Measurements from ENCODE around the gene SKAP2. TPM values are rescaled to one million over a fixed set of nuclear protein-coding genes. Genes with fewer than 3 reads are reported as not detected.

The SKAP2 gene
- total and polyA plus RNA-seq, 7 experiments from 2014 or later = 2.7 to 31.4 (median 3.1) TPM

DNA sequence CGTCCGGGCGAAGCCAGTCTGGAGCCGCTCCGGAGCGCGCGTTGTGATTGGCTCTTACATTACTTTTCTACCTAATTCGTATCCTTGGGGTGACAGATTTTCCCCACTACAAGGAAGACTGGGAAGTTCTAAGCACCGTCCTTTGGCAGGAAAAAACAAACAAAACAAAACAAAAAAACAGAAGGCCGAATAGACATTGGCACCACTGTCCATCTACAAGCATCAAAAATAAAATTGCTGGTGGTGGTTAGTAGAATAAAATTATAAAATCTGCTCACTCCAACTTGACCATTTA lies 651 bp upstream of the SKAP2 start:
- H3K9me3 ChIP-seq (ENCODE audit: control insufficient read depth in 2 of 3, low read length in 3 of 3) = no peaks in the 10 kb centered on the region
- ATAC-seq (peak; percentile 40), DNase-seq (peak in 1 of 9 donors; percentile 13)
- H3K4me3 ChIP-seq (ENCODE audit: low read length) = peak overlapping the region; percentile 88
- peaks cover 0 to 6% (median 4%) of the 10 kb centered on the region in 5 donors for H3K36me3 Mint-ChIP-seq
- peaks cover 5 to 24% (median 19%) of the 10 kb centered on the region in 7 donors for H3K4me1 Mint-ChIP-seq
- peaks cover 0 to 9% of the 10 kb centered on the region in 2 donors for H3K27me3 ChIP-seq (ENCODE audit: control insufficient read depth in 2 of 2, insufficient read depth in 2 of 2, low read length in 2 of 2)
- H3K9me3 Mint-ChIP-seq = peaks cover 0 to 11% (median 4%) of the 10 kb centered on the region in 11 donors
- ChIA-PET CTCF (no interaction called here), POLR2A (no interaction called here)
- peaks cover 49 to 74% (median 54%) of the 10 kb centered on the region in 5 donors for H3K27me3 Mint-ChIP-seq
- H3K4me1 ChIP-seq (ENCODE audit: control insufficient read depth in 2 of 2, insufficient read depth in 2 of 2, low read length in 2 of 2) = peaks cover 0 to 4% of the 10 kb centered on the region in 2 donors
- H3K36me3 ChIP-seq (ENCODE audit: control insufficient read depth in 2 of 3, insufficient read depth in 3 of 3, low read length in 3 of 3) = no peaks in the 10 kb centered on the region
- intact Hi-C loops (cut with micrococcal nuclease) = loop anchor here (2.0 to 10.0 kb wide), 5 partner anchors 232 to 1310 kb away; partner anchors contain the start of genes HIBADH (in 1 of the 2) and NFE2L3 (in 1 of the 2)
- no peak overlapping the region for H3K27ac ChIP-seq (ENCODE audit: low read depth, low read length)
- peak overlapping the region; percentile 36 to 89 (median 74) for H3K27ac Mint-ChIP-seq
- H3K4me3 Mint-ChIP-seq = peak overlapping the region; percentile 72 to 92 (median 88)

GRCh38 chr7:26863518-26864308 lies 677 bp downstream of the SKAP2 start:
- peaks cover 0 to 14% (median 4%) of the 10 kb centered on the region in 11 donors for H3K9me3 Mint-ChIP-seq
- DNase-seq (peak in 8 of 9 donors; percentile 8 to 51 (median 26)), ATAC-seq (peak; percentile 17)
- Histone ChIP-seq H3K27ac (ENCODE audit: low read depth, low read length) (peak overlapping the region; percentile 23), H3K4me3 (ENCODE audit: low read length) (peak overlapping the region; percentile 88), H3K36me3 (ENCODE audit: control insufficient read depth in 2 of 3, insufficient read depth in 3 of 3, low read length in 3 of 3) (no peaks in the 10 kb centered on the region), H3K4me1 (ENCODE audit: control insufficient read depth in 2 of 2, insufficient read depth in 2 of 2, low read length in 2 of 2) (peaks cover 0 to 4% of the 10 kb centered on the region in 2 donors), H3K27me3 (ENCODE audit: control insufficient read depth in 2 of 2, insufficient read depth in 2 of 2, low read length in 2 of 2) (peaks cover 0 to 12% of the 10 kb centered on the region in 2 donors), H3K9me3 (ENCODE audit: control insufficient read depth in 2 of 3, low read length in 3 of 3) (no peaks in the 10 kb centered on the region)
- ChIA-PET CTCF (no interaction called here), POLR2A (no interaction called here)
- intact Hi-C loops (cut with micrococcal nuclease) = loop anchor here (1.0 to 10.0 kb wide), 7 partner anchors 233 to 1311 kb away; partner anchors contain the start of genes HIBADH (in 1 of the 2), HOXA1 (in 1 of the 2) and NFE2L3 (in 1 of the 2)
- peaks cover 47 to 71% (median 49%) of the 10 kb centered on the region in 5 donors for H3K27me3 Mint-ChIP-seq
- peak overlapping the region in 6 of 9 donors; percentile 1 to 81 (median 75) for H3K27ac Mint-ChIP-seq
- H3K4me1 Mint-ChIP-seq = peaks cover 5 to 24% (median 19%) of the 10 kb centered on the region in 7 donors
- peak overlapping the region; percentile 72 to 92 (median 88) for H3K4me3 Mint-ChIP-seq
- peaks cover 0 to 6% (median 4%) of the 10 kb centered on the region in 5 donors for H3K36me3 Mint-ChIP-seq

- Histone ChIP-seq H3K27ac (ENCODE audit: low read depth, low read length) (no peak overlapping the region), H3K36me3 (ENCODE audit: control insufficient read depth in 2 of 3, insufficient read depth in 3 of 3, low read length in 3 of 3) (no peaks in the 10 kb centered on the region), H3K27me3 (ENCODE audit: control insufficient read depth in 2 of 2, insufficient read depth in 2 of 2, low read length in 2 of 2) (peaks cover 0 to 16% of the 10 kb centered on the region in 2 donors), H3K9me3 (ENCODE audit: control insufficient read depth in 2 of 3, low read length in 3 of 3) (no peaks in the 10 kb centered on the region), H3K4me1 (ENCODE audit: control insufficient read depth in 2 of 2, insufficient read depth in 2 of 2, low read length in 2 of 2) (peaks cover 0 to 4% of the 10 kb centered on the region in 2 donors), H3K4me3 (ENCODE audit: low read length) (no peak overlapping the region)
- Mint-ChIP-seq H3K4me1 (peaks cover 5 to 30% (median 19%) of the 10 kb centered on the region in 7 donors), H3K27ac (no peak overlapping the region), H3K9me3 (peaks cover 0 to 16% (median 5%) of the 10 kb centered on the region in 11 donors), H3K27me3 (peaks cover 52 to 72% (median 55%) of the 10 kb centered on the region in 5 donors), H3K4me3 (no peak overlapping the region), H3K36me3 (peaks cover 0 to 6% (median 3%) of the 10 kb centered on the region in 5 donors)
- intact Hi-C loops (cut with micrococcal nuclease) = loop anchor here (5.0 to 10.0 kb wide), 5 partner anchors 234 to 1312 kb away; partner anchors contain the start of genes HIBADH (in 1 of the 2), HOXA1 (in 1 of the 2) and NFE2L3 (in 1 of the 2)
- POLR2A ChIA-PET = no interaction called here
- ATAC-seq (no peak), DNase-seq (no peak)
- CTCF ChIA-PET = no interaction called here
These were observed 1.6 kb downstream of the SKAP2 start for GRCh38 chr7:26862834-26863233.

- H3K4me3 Mint-ChIP-seq = no peak overlapping the region
- no peak for DNase-seq
- peaks cover 5 to 37% (median 24%) of the 10 kb centered on the region in 7 donors for H3K4me1 Mint-ChIP-seq
- Histone ChIP-seq H3K4me3 (ENCODE audit: low read length) (no peak overlapping the region), H3K9me3 (ENCODE audit: control insufficient read depth in 2 of 3, low read length in 3 of 3) (no peaks in the 10 kb centered on the region), H3K27me3 (ENCODE audit: control insufficient read depth in 2 of 2, insufficient read depth in 2 of 2, low read length in 2 of 2) (peaks cover 0 to 32% of the 10 kb centered on the region in 2 donors), H3K36me3 (ENCODE audit: control insufficient read depth in 2 of 3, insufficient read depth in 3 of 3, low read length in 3 of 3) (no peaks in the 10 kb centered on the region), H3K4me1 (ENCODE audit: control insufficient read depth in 2 of 2, insufficient read depth in 2 of 2, low read length in 2 of 2) (peaks cover 0 to 4% of the 10 kb centered on the region in 2 donors), H3K27ac (ENCODE audit: low read depth, low read length) (no peak overlapping the region)
- H3K36me3 Mint-ChIP-seq = peaks cover 0 to 6% (median 0%) of the 10 kb centered on the region in 5 donors
- intact Hi-C loops (cut with micrococcal nuclease) = loop anchor here (5.0 to 10.0 kb wide), 5 partner anchors 236 to 1314 kb away; partner anchors contain the start of genes HIBADH (in 1 of the 2), HOXA1 (in 1 of the 2) and NFE2L3 (in 1 of the 2)
- peaks cover 0 to 16% (median 5%) of the 10 kb centered on the region in 11 donors for H3K9me3 Mint-ChIP-seq
- ATAC-seq = no peak
- POLR2A ChIA-PET = no interaction called here
- H3K27ac Mint-ChIP-seq = no peak overlapping the region
- peaks cover 58 to 82% (median 61%) of the 10 kb centered on the region in 5 donors for H3K27me3 Mint-ChIP-seq
- CTCF ChIA-PET = no interaction called here
These were observed 3.3 kb downstream of the SKAP2 start for GRCh38 chr7:26861050-26861449.

- DNase-seq (no peak), ATAC-seq (no peak)
- H3K27me3 ChIP-seq (ENCODE audit: control insufficient read depth in 2 of 2, insufficient read depth in 2 of 2, low read length in 2 of 2) = peaks cover 0 to 28% of the 10 kb centered on the region in 2 donors
- peaks cover 5 to 32% (median 21%) of the 10 kb centered on the region in 7 donors for H3K4me1 Mint-ChIP-seq
- ChIA-PET POLR2A (no interaction called here), CTCF (no interaction called here)
- H3K9me3 ChIP-seq (ENCODE audit: control insufficient read depth in 2 of 3, low read length in 3 of 3) = no peaks in the 10 kb centered on the region
- H3K27ac Mint-ChIP-seq = no peak overlapping the region
- intact Hi-C loops (cut with micrococcal nuclease) = loop anchor here (5.0 to 10.0 kb wide), 5 partner anchors 237 to 1314 kb away; partner anchors contain the start of genes HIBADH (in 1 of the 2), HOXA1 (in 1 of the 2) and NFE2L3 (in 1 of the 2)
- peaks cover 0 to 4% of the 10 kb centered on the region in 2 donors for H3K4me1 ChIP-seq (ENCODE audit: control insufficient read depth in 2 of 2, insufficient read depth in 2 of 2, low read length in 2 of 2)
- H3K36me3 Mint-ChIP-seq = peaks cover 0 to 4% (median 0%) of the 10 kb centered on the region in 5 donors
- no peak overlapping the region for H3K4me3 Mint-ChIP-seq
- H3K36me3 ChIP-seq (ENCODE audit: control insufficient read depth in 2 of 3, insufficient read depth in 3 of 3, low read length in 3 of 3) = no peaks in the 10 kb centered on the region
- no peak overlapping the region for H3K4me3 ChIP-seq (ENCODE audit: low read length)
- H3K27me3 Mint-ChIP-seq = peaks cover 54 to 85% (median 57%) of the 10 kb centered on the region in 5 donors
- H3K9me3 Mint-ChIP-seq = peaks cover 0 to 15% (median 2%) of the 10 kb centered on the region in 11 donors
- no peak overlapping the region for H3K27ac ChIP-seq (ENCODE audit: low read depth, low read length)
These were observed 4.0 kb downstream of the SKAP2 start for GRCh38 chr7:26860361-26860760.

- H3K36me3 ChIP-seq (ENCODE audit: control insufficient read depth in 2 of 3, insufficient read depth in 3 of 3, low read length in 3 of 3) = no peaks in the 10 kb centered on the region
- H3K4me1 ChIP-seq (ENCODE audit: control insufficient read depth in 2 of 2, insufficient read depth in 2 of 2, low read length in 2 of 2) = peaks cover 0 to under 1% of the 10 kb centered on the region in 2 donors
- peaks cover under 1 to 26% (median 16%) of the 10 kb centered on the region in 7 donors for H3K4me1 Mint-ChIP-seq
- H3K4me3 ChIP-seq (ENCODE audit: low read length) = no peak overlapping the region
- H3K27me3 Mint-ChIP-seq = peaks cover 52 to 87% (median 56%) of the 10 kb centered on the region in 5 donors
- H3K9me3 ChIP-seq (ENCODE audit: control insufficient read depth in 2 of 3, low read length in 3 of 3) = no peaks in the 10 kb centered on the region
- ATAC-seq (no peak), DNase-seq (no peak)
- H3K36me3 Mint-ChIP-seq = peaks cover 0 to under 1% (median 0%) of the 10 kb centered on the region in 5 donors
- intact Hi-C loops (cut with micrococcal nuclease) = loop anchor here (5.0 to 10.0 kb wide), 5 partner anchors 238 to 1315 kb away; partner anchors contain the start of genes HIBADH (in 1 of the 2), HOXA1 (in 1 of the 2) and NFE2L3 (in 1 of the 2)
- POLR2A ChIA-PET = no interaction called here
- H3K27me3 ChIP-seq (ENCODE audit: control insufficient read depth in 2 of 2, insufficient read depth in 2 of 2, low read length in 2 of 2) = peaks cover 0 to 28% of the 10 kb centered on the region in 2 donors
- H3K4me3 Mint-ChIP-seq = no peak overlapping the region
- no peak overlapping the region for H3K27ac ChIP-seq (ENCODE audit: low read depth, low read length)
- peaks cover 0 to 15% (median 0%) of the 10 kb centered on the region in 11 donors for H3K9me3 Mint-ChIP-seq
- H3K27ac Mint-ChIP-seq = no peak overlapping the region
- CTCF ChIA-PET = no interaction called here
These were observed 4.7 kb downstream of the SKAP2 start for GRCh38 chr7:26859720-26860119.
